PC-9 (cell line): ENCODE measurements around the gene YPEL4. TPM values are rescaled to one million over a fixed set of nuclear protein-coding genes. Genes with fewer than 3 reads are reported as not detected.

Source experiments
- BruUV-seq: library from RNA; stranded (reverse); fragments of 400-500 nt; replicated peaks from 2 replicates; lab custom pipeline; 2021; lab: Mats Ljungman, UMichigan
- CTCF ChIA-PET: fragments of 300-600 bp; sonication (Branson Sonifier 250); formaldehyde crosslinking; loops from one replicate; lab custom pipeline; 2022; ENCODE audit warnings: antibody characterized with exemption; lab: Charles Lee
- POLR2A ChIA-PET: fragments of 300-600 bp; sonication (Branson Sonifier 250); formaldehyde crosslinking; loops from one replicate; lab custom pipeline; 2022; ENCODE audit warnings: antibody characterized with exemption; ENCODE audit not compliant: unreplicated experiment; lab: Charles Lee
- DNase-seq, 2 experiments: peaks; one replicate each; pipeline versions ENCODE4 v3.0.0 to v3.0.0-alpha.2; 2015 to 2022; ENCODE audit warnings: mixed read lengths in 1 of 2
- H2AFZ ChIP-seq: fragments of 200-600 bp; sonication (generic); 2 replicates; pipeline ENCODE4 v1.8.1; 2017; ENCODE audit warnings: antibody characterized with exemption
- H3F3A ChIP-seq: fragments of 200-600 bp; sonication (generic); 2 replicates; pipeline ENCODE4 v1.8.1; 2017; ENCODE audit warnings: antibody characterized with exemption, mild to moderate bottlenecking, low read depth; ENCODE audit not compliant: insufficient read depth
- H3K27ac ChIP-seq: fragments of 200-600 bp; sonication (generic); 2 replicates; pipeline ENCODE4 v1.6.1; 2016; ENCODE audit warnings: mixed run types
- H3K27me3 ChIP-seq: fragments of 200-600 bp; sonication (generic); 2 replicates; pipeline ENCODE4 v1.6.1; 2016; ENCODE audit warnings: low read depth, mixed run types; ENCODE audit not compliant: insufficient read depth
- H3K36me3 ChIP-seq: fragments of 200-600 bp; sonication (generic); 2 replicates; pipeline ENCODE4 v1.6.1; 2016; ENCODE audit warnings: low read depth, mixed run types
- H3K4me1 ChIP-seq: fragments of 200-600 bp; sonication (generic); replicated peaks from 2 replicates; pipeline ENCODE4 v1.6.1; 2016; ENCODE audit warnings: mixed run types; ENCODE audit not compliant: insufficient read depth
- H3K4me2 ChIP-seq: fragments of 200-600 bp; sonication (generic); 2 replicates; pipeline ENCODE4 v1.6.1; 2017; ENCODE audit warnings: mixed run types
- H3K4me3 ChIP-seq: fragments of 200-600 bp; sonication (generic); 2 replicates; pipeline ENCODE4 v1.6.1; 2016; ENCODE audit warnings: mixed run types
- H3K79me2 ChIP-seq: fragments of 200-600 bp; sonication (generic); 2 replicates; pipeline ENCODE4 v1.6.1; 2017; ENCODE audit warnings: low read depth, mixed run types
- H3K9me2 ChIP-seq: fragments of 200-600 bp; sonication (generic); 2 replicates; pipeline ENCODE4 v1.8.1; 2017; ENCODE audit warnings: mild to moderate bottlenecking; ENCODE audit not compliant: insufficient read depth
- H3K9me3 ChIP-seq: fragments of 200-600 bp; sonication (generic); 2 replicates; pipeline ENCODE4 v1.8.1; 2016; ENCODE audit warnings: low read depth; ENCODE audit not compliant: insufficient read depth
- H4K20me1 ChIP-seq: fragments of 200-600 bp; sonication (generic); 2 replicates; pipeline ENCODE4 v1.8.1; 2017; ENCODE audit not compliant: insufficient read depth
- EZH2 ChIP-seq: fragments of 200-600 bp; sonication (generic); IDR thresholded peaks from 2 replicates; pipeline ENCODE4 v1.8.0; 2017; ENCODE audit warnings: antibody characterized with exemption, low read depth
- intact Hi-C: fragments of 100-400 bp; cut with micrococcal nuclease; formaldehyde crosslinking; loops from one replicate; pipeline ENCODE4 v1.10.0; 2022; ENCODE audit not compliant: unreplicated experiment
- total RNA-seq: library from RNA; stranded (reverse); gene quantifications from 2 replicates; pipeline ENCODE4 v1.2.3, GENCODE V29; 2021
- TF ChIP-seq, protein P1 (sequence below): fragments of 200-600 bp; sonication (generic); conservative IDR thresholded peaks from 2 replicates; pipeline ENCODE4 v1.6.1; 2017; ENCODE audit warnings: mixed run types, antibody characterized with exemption, mild to moderate bottlenecking, moderate library complexity

Gene YPEL4
- total RNA-seq, 1 experiment from 2014 or later: 0.98 TPM

- H3K79me2 ChIP-seq: peaks cover 84% of the 10 kb centered on the region
These were observed 31.5 kb upstream of the YPEL4 start for GRCh38 chr11:57681168-57681567.

DNA sequence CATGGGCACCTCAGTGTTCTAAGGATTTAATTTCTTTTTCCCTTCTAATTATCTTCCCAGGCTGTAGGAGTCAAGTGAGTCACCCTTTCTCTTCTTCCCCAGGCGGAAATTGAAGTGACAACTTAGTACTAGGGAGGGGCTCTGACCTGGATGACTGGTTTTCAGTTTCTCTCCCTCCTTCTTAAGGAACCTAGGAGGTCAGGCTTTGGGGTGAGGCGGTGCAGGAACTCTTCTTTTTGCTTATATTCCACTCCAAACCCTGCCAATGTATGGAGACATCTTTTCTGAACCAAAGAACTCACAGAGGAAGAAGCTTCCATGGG, 30.8 kb upstream of the YPEL4 start:
- ChIA-PET CTCF (interaction anchor here (0.6 kb wide), 1 partner anchor 222 kb away, joined by 4 read pairs; no protein-coding TSS in a partner anchor), POLR2A (no interaction called here)
- TF ChIP-seq, protein P1, sequence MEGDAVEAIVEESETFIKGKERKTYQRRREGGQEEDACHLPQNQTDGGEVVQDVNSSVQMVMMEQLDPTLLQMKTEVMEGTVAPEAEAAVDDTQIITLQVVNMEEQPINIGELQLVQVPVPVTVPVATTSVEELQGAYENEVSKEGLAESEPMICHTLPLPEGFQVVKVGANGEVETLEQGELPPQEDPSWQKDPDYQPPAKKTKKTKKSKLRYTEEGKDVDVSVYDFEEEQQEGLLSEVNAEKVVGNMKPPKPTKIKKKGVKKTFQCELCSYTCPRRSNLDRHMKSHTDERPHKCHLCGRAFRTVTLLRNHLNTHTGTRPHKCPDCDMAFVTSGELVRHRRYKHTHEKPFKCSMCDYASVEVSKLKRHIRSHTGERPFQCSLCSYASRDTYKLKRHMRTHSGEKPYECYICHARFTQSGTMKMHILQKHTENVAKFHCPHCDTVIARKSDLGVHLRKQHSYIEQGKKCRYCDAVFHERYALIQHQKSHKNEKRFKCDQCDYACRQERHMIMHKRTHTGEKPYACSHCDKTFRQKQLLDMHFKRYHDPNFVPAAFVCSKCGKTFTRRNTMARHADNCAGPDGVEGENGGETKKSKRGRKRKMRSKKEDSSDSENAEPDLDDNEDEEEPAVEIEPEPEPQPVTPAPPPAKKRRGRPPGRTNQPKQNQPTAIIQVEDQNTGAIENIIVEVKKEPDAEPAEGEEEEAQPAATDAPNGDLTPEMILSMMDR: no peak
- TF ChIP-seq EZH2: no peak
- Histone ChIP-seq H3K9me2 (no peaks in the 10 kb centered on the region), H3K79me2 (peaks cover 87% of the 10 kb centered on the region), H3K27me3 (no peaks in the 10 kb centered on the region), H3K4me1 (peaks cover 35% of the 10 kb centered on the region), H3K36me3 (peaks cover 53% of the 10 kb centered on the region), H3K27ac (peak overlapping the region; percentile 81), H3K9me3 (no peaks in the 10 kb centered on the region), H2AFZ (no peak overlapping the region), H3F3A (peaks cover 35% of the 10 kb centered on the region), H3K4me2 (peak overlapping the region; percentile 55), H3K4me3 (no peak overlapping the region; the same call in 1 of the 2 replicates), H4K20me1 (peaks cover 55% of the 10 kb centered on the region)
- DNase-seq: peak; percentile 48 to 89
- intact Hi-C loops: loop anchor here (5.0 kb wide), 1 partner anchor 137 kb away; no protein-coding TSS in a partner anchor
- BruUV-seq: no TSS peak

More at GRCh38 chr11:57681168-57681567, 31.5 kb upstream of the YPEL4 start:
- no peak overlapping the region for H2AFZ ChIP-seq
- intact Hi-C loops: loop anchor here (5.0 kb wide), 1 partner anchor 136 kb away; no protein-coding TSS in a partner anchor
- TF ChIP-seq EZH2: no peak
- TF ChIP-seq, protein P1: no peak
- H4K20me1 ChIP-seq: peaks cover 56% of the 10 kb centered on the region
- H3K4me1 ChIP-seq: peaks cover 30% of the 10 kb centered on the region
- no peak overlapping the region for H3K4me3 ChIP-seq
- peak overlapping the region; percentile 55; the same call in 1 of the 2 replicates for H3K4me2 ChIP-seq
- H3K9me2 ChIP-seq: no peaks in the 10 kb centered on the region
- peaks cover 33% of the 10 kb centered on the region for H3F3A ChIP-seq
- no TSS peak for BruUV-seq
- H3K27ac ChIP-seq: peak overlapping the region; percentile 81
- POLR2A ChIA-PET: no interaction called here
- no peaks in the 10 kb centered on the region for H3K27me3 ChIP-seq
- no peak for DNase-seq
- H3K9me3 ChIP-seq: no peaks in the 10 kb centered on the region
- CTCF ChIA-PET: no interaction called here
- peaks cover 49% of the 10 kb centered on the region for H3K36me3 ChIP-seq

- H3K4me1 ChIP-seq: peaks cover 46% of the 10 kb centered on the region
- peak overlapping the region; percentile 55 for H3K4me2 ChIP-seq
- ChIA-PET CTCF (interaction anchor here (0.9 kb wide), 1 partner anchor 121 kb away, joined by 3 read pairs; no protein-coding TSS in a partner anchor), POLR2A (no interaction called here)
- H3K27me3 ChIP-seq: no peaks in the 10 kb centered on the region
- peaks cover 49% of the 10 kb centered on the region for H3K36me3 ChIP-seq
- H3K79me2 ChIP-seq: peaks cover 92% of the 10 kb centered on the region
- no peaks in the 10 kb centered on the region for H3K9me2 ChIP-seq
- no peak overlapping the region for H3K4me3 ChIP-seq
- H4K20me1 ChIP-seq: peaks cover 62% of the 10 kb centered on the region
- H2AFZ ChIP-seq: no peak overlapping the region
- peak overlapping the region; percentile 81 for H3K27ac ChIP-seq
- no TSS peak for BruUV-seq
- TF ChIP-seq, protein P1: no peak
- no peak for TF ChIP-seq EZH2
- no peaks in the 10 kb centered on the region for H3K9me3 ChIP-seq
- peak; percentile 44 to 81 for DNase-seq
- H3F3A ChIP-seq: peaks cover 38% of the 10 kb centered on the region
- intact Hi-C loops: no loop called here
These were observed 29.7 kb upstream of the YPEL4 start for GRCh38 chr11:57679396-57679795.
